Body of pancreas (tissue), 4 donors: Measurements from ENCODE around the gene SMO.

ENCODE experiments used
- CTCF ChIP-seq, 7 experiments: fragments of 450-650 bp in 4 of 7; fragments of 200-600 bp in 3 of 7; sonication (generic) in 3 of 7; IDR thresholded peaks; one replicate each; pipeline ENCODE4 v1.5.1; 2016 to 2019; ENCODE audit warnings: antibody characterized with exemption in 7 of 7
- POLR2A ChIP-seq, 3 donors: fragments of 450-650 bp; IDR thresholded peaks; one replicate each; pipeline ENCODE4 v1.6.1; 2016; ENCODE audit warnings: antibody characterized with exemption in 3 of 3, mild to moderate bottlenecking in 2 of 3

- TF ChIP-seq CTCF (IDR thresholded peaks at IDR 0.05) (no peak), POLR2A (IDR thresholded peaks at IDR 0.05) (no peak)
Measured at GRCh38 chr7:129150199-129150996, 38.0 kb upstream of the SMO start.
